ENCODE measurements around the gene SPG7.
A peak's percentile ranks its signal among the peaks of the same experiment; 100 is the strongest.

SPG7 gene

GRCh38 chr16:89507834-89508590, at the start of gene SPG7:
Gene SPG7 (plus strand): TSS chr16:89508403. CDS start chr16:89508418, 15 bp downstream.
- peak within 1 kb of the TSS; percentile 70; the same call in 1 of the 2 replicates for H2AFZ ChIP-seq (ENCODE audit: low read length)

GRCh38 chr16:89458551-89458950, 49.7 kb upstream of the SPG7 start:
- Histone ChIP-seq H3K36me3 (ENCODE audit: insufficient read depth, low read length) (no peaks in the 10 kb centered on the region), H3K4me3 (ENCODE audit: low read length, poor library complexity, severe bottlenecking) (no peak overlapping the region), H3K79me2 (ENCODE audit: insufficient read depth, low read length) (peaks cover 76% of the 10 kb centered on the region), H3K9me2 (replicated peaks; ENCODE audit: low read depth, low read length) (no peaks in the 10 kb centered on the region), H3K4me1 (ENCODE audit: insufficient read depth, low read length, poor library complexity, severe bottlenecking) (peaks cover 4% of the 10 kb centered on the region), H3F3A (ENCODE audit: low read depth) (no peaks in the 10 kb centered on the region), H3K9me3 (ENCODE audit: insufficient read depth, low read depth, low read length) (no peaks in the 10 kb centered on the region), H3K27me3 (ENCODE audit: insufficient read depth, low read length, poor library complexity, severe bottlenecking) (no peaks in the 10 kb centered on the region), H3K4me2 (ENCODE audit: low read depth, low read length, poor library complexity, severe bottlenecking) (no peak overlapping the region), H4K20me1 (ENCODE audit: insufficient read depth, low read length, poor library complexity, severe bottlenecking) (peaks cover 43% of the 10 kb centered on the region), H3K9ac (ENCODE audit: low read depth, low read length, poor library complexity, severe bottlenecking) (no peak overlapping the region), H2AFZ (ENCODE audit: low read length) (no peak overlapping the region)
- TF ChIP-seq, protein P1, sequence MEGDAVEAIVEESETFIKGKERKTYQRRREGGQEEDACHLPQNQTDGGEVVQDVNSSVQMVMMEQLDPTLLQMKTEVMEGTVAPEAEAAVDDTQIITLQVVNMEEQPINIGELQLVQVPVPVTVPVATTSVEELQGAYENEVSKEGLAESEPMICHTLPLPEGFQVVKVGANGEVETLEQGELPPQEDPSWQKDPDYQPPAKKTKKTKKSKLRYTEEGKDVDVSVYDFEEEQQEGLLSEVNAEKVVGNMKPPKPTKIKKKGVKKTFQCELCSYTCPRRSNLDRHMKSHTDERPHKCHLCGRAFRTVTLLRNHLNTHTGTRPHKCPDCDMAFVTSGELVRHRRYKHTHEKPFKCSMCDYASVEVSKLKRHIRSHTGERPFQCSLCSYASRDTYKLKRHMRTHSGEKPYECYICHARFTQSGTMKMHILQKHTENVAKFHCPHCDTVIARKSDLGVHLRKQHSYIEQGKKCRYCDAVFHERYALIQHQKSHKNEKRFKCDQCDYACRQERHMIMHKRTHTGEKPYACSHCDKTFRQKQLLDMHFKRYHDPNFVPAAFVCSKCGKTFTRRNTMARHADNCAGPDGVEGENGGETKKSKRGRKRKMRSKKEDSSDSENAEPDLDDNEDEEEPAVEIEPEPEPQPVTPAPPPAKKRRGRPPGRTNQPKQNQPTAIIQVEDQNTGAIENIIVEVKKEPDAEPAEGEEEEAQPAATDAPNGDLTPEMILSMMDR (conservative IDR thresholded peaks at IDR 0.05; ENCODE audit: low read length) = no peak
- TF ChIP-seq EZH2phosphoT487 (IDR thresholded peaks at IDR 0.05; ENCODE audit: borderline replicate concordance) = no peak

More at GRCh38 chr16:89507834-89508590, at the start of gene SPG7:
- Histone ChIP-seq H3K9ac (ENCODE audit: low read depth, low read length, poor library complexity, severe bottlenecking) (peak within 1 kb of the TSS; percentile 84), H3K36me3 (ENCODE audit: insufficient read depth, low read length) (no peaks in the 10 kb centered on the region), H3K9me3 (ENCODE audit: insufficient read depth, low read depth, low read length) (no peaks in the 10 kb centered on the region), H3K27me3 (ENCODE audit: insufficient read depth, low read length, poor library complexity, severe bottlenecking) (no peaks in the 10 kb centered on the region), H3K79me2 (ENCODE audit: insufficient read depth, low read length) (peaks cover 36% of the 10 kb centered on the region), H3K9me2 (replicated peaks; ENCODE audit: low read depth, low read length) (no peaks in the 10 kb centered on the region), H3K4me3 (ENCODE audit: low read length, poor library complexity, severe bottlenecking) (peak within 1 kb of the TSS; percentile 90), H3K4me1 (ENCODE audit: insufficient read depth, low read length, poor library complexity, severe bottlenecking) (peaks cover 11% of the 10 kb centered on the region), H3K4me2 (ENCODE audit: low read depth, low read length, poor library complexity, severe bottlenecking) (peak within 1 kb of the TSS; percentile 83), H4K20me1 (ENCODE audit: insufficient read depth, low read length, poor library complexity, severe bottlenecking) (peaks cover 6% of the 10 kb centered on the region), H3F3A (ENCODE audit: low read depth) (no peaks in the 10 kb centered on the region)
- TF ChIP-seq, protein P1 (conservative IDR thresholded peaks at IDR 0.05; ENCODE audit: low read length) = no peak
- no peak for TF ChIP-seq EZH2phosphoT487 (IDR thresholded peaks at IDR 0.05; ENCODE audit: borderline replicate concordance)

DNA sequence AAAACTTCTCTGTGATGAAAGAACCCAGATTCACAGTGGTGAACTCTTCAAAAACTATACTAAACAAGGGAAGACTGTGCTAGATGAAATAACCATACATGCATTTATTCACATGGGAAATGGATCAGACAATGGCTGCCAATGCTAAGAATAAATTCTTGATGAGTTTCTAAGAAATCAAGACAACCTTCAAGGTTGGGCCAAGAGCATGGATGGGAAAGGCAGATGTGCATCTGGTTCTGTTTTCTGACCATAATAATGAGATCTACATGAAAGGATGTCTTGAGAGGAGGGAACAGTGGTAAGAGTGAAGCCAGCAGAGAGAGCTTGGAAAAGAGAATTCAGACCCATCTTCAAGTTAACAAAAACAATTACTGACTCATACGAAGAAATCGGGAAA, 49.2 kb upstream of the SPG7 start:
- Histone ChIP-seq H3K4me1 (ENCODE audit: insufficient read depth, low read length, poor library complexity, severe bottlenecking) (peaks cover 2% of the 10 kb centered on the region), H3K4me2 (ENCODE audit: low read depth, low read length, poor library complexity, severe bottlenecking) (no peak overlapping the region), H3K9me2 (replicated peaks; ENCODE audit: low read depth, low read length) (no peaks in the 10 kb centered on the region), H3K27me3 (ENCODE audit: insufficient read depth, low read length, poor library complexity, severe bottlenecking) (no peaks in the 10 kb centered on the region), H4K20me1 (ENCODE audit: insufficient read depth, low read length, poor library complexity, severe bottlenecking) (peaks cover 42% of the 10 kb centered on the region), H3F3A (ENCODE audit: low read depth) (no peaks in the 10 kb centered on the region), H3K79me2 (ENCODE audit: insufficient read depth, low read length) (peaks cover 76% of the 10 kb centered on the region), H3K36me3 (ENCODE audit: insufficient read depth, low read length) (no peaks in the 10 kb centered on the region), H3K9me3 (ENCODE audit: insufficient read depth, low read depth, low read length) (no peaks in the 10 kb centered on the region), H3K4me3 (ENCODE audit: low read length, poor library complexity, severe bottlenecking) (no peak overlapping the region), H3K9ac (ENCODE audit: low read depth, low read length, poor library complexity, severe bottlenecking) (no peak overlapping the region), H2AFZ (ENCODE audit: low read length) (no peak overlapping the region)
- TF ChIP-seq, protein P1 (conservative IDR thresholded peaks at IDR 0.05; ENCODE audit: low read length) = no peak
- no peak for TF ChIP-seq EZH2phosphoT487 (IDR thresholded peaks at IDR 0.05; ENCODE audit: borderline replicate concordance)
